ENCODE measurements around the gene STK24. TPM values are rescaled to one million over a fixed set of nuclear protein-coding genes. Genes with fewer than 3 reads are reported as not detected.
"Not testable (repeated sequence)": the region's sequence is repeated elsewhere in the genome, so short reads cannot be mapped to it uniquely, and the experiment has no call there.

Gene STK24
- total RNA-seq, 5 donors from 2014 or later (not counting 1 experiment from before 2014, with no cell fraction given), result 92.1 to 143 (median 113) TPM

DNA sequence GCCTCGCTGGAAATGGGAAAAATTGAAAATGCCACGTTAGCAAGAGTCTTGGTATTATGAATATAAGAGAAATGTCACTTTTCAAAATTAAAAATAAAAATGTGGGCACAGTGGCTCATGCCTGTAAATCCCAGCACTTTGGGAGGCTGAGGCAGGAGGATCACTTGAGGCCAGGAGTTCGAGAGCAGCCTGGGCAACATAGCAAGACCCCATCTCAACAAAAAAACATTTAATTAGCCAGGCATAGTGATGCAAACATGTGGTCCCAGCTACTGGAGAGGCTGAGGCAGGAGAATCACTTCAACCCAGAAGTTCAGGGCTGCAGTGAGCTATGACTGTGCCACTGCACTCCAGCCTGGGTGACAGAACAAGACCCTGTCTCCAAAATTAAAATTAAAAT, 163.6 kb downstream of the STK24 start:
- H3K4me1 ChIP-seq (ENCODE audit: control insufficient read depth in 1 of 2, extremely low read depth in 1 of 2, insufficient read depth in 2 of 2, low read length in 2 of 2), result peaks cover 3 to 12% of the 10 kb centered on the region in 2 experiments
- H3K27ac ChIP-seq (ENCODE audit: low read length); H3K27ac Mint-ChIP-seq; ATAC-seq (replicated peaks in 1 of 4); POLR2A ChIA-PET; H3K4me3 ChIP-seq (ENCODE audit: control insufficient read depth in 1 of 2, extremely low read depth in 1 of 2, low read length in 1 of 2); H3K9me3 ChIP-seq; CTCF ChIA-PET; H3K9me3 Mint-ChIP-seq; DNase-seq; H3K4me3 Mint-ChIP-seq; H3K36me3 Mint-ChIP-seq; H3K36me3 ChIP-seq (ENCODE audit: control insufficient read depth in 2 of 2, extremely low read depth in 1 of 2, insufficient read depth in 1 of 2, low read length in 1 of 2): not testable (repeated sequence)
- peaks cover 5 to 11% of the 10 kb centered on the region in 2 donors for H3K27me3 Mint-ChIP-seq
- WGBS (ENCODE audit: insufficient coverage), result 60% methylated on average over 1 of the region's 3 CpGs
- peaks cover 0 to 20% of the 10 kb centered on the region in 2 experiments for H3K27me3 ChIP-seq (replicated peaks in 1 of 2; ENCODE audit: control insufficient read depth in 2 of 2, extremely low read depth in 1 of 2, insufficient read depth in 2 of 2, low read length in 1 of 2)
- peaks cover 9 to 23% (median 14%) of the 10 kb centered on the region in 3 donors for H3K4me1 Mint-ChIP-seq

DNA sequence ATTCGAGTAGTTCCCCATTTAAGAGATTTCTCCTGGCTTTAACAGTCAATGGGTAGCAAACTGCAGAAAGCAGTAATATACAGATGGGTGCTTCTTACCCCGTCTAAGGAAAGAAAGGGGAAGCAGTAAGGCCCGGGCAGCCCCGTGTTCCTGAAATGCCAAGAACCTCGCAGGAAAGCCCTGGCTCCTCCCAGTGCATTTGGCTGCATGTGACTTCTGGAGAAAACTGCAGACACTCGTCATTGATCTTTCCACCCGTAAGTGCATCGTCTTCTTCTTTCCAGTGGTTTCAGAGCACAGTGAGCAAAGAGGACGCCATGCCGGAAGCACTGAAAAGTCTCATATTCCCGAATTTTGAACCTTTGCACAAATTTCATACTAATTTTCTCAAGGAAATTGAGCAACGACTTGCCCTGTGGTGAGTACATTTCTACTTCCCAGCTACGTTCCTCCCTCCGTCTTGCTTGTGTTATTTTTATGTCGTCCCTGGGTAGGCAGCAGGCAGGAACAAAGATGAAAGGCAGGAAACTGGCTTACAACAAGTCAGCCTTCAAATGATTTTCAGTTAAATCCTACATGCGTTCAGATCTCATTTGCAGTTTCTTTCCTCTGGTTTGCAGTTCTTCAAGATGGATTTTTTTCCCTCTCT, 165.2 kb downstream of the STK24 start:
- peak; percentile 58 to 77 (median 74) for ATAC-seq (replicated peaks in 1 of 4)
- peaks cover 9 to 23% (median 14%) of the 10 kb centered on the region in 3 donors for H3K4me1 Mint-ChIP-seq
- WGBS (ENCODE audit: insufficient coverage), result 12% methylated on average over 11 of the region's 16 CpGs

GRCh38 chr13:98411013-98411412, 165.9 kb downstream of the STK24 start:
- DNase-seq (no peak), ATAC-seq (replicated peaks in 1 of 4) (no peak)
- peaks cover 0 to 20% of the 10 kb centered on the region in 2 experiments for H3K27me3 ChIP-seq (replicated peaks in 1 of 2; ENCODE audit: control insufficient read depth in 2 of 2, extremely low read depth in 1 of 2, insufficient read depth in 2 of 2, low read length in 1 of 2)
- WGBS (ENCODE audit: insufficient coverage), result 100% methylated on average over 2 of the region's 5 CpGs
- H3K27ac Mint-ChIP-seq, result no peak overlapping the region
- no peaks in the 10 kb centered on the region for H3K9me3 ChIP-seq
- ChIA-PET POLR2A (no interaction called here), CTCF (no interaction called here)
- H3K4me3 ChIP-seq (ENCODE audit: control insufficient read depth in 1 of 2, extremely low read depth in 1 of 2, low read length in 1 of 2), result no peak overlapping the region
- H3K4me1 ChIP-seq (ENCODE audit: control insufficient read depth in 1 of 2, extremely low read depth in 1 of 2, insufficient read depth in 2 of 2, low read length in 2 of 2), result peaks cover 3 to 12% of the 10 kb centered on the region in 2 experiments
- no peaks in the 10 kb centered on the region for H3K36me3 Mint-ChIP-seq
- peak overlapping the region in 2 of 3 donors; percentile 41 to 76 for H3K4me3 Mint-ChIP-seq
- no peak overlapping the region for H3K27ac ChIP-seq (ENCODE audit: low read length)
- peaks cover 0 to 9% of the 10 kb centered on the region in 2 donors for H3K27me3 Mint-ChIP-seq
- no peaks in the 10 kb centered on the region for H3K9me3 Mint-ChIP-seq
- H3K4me1 Mint-ChIP-seq, result peaks cover 9 to 23% (median 14%) of the 10 kb centered on the region in 3 donors
- H3K36me3 ChIP-seq (ENCODE audit: control insufficient read depth in 2 of 2, extremely low read depth in 1 of 2, insufficient read depth in 1 of 2, low read length in 1 of 2), result no peaks in the 10 kb centered on the region

More for the DNA sequence above, 165.2 kb downstream of the STK24 start:
- peaks cover 0 to under 1% (median under 1%) of the 10 kb centered on the region in 3 donors for H3K9me3 Mint-ChIP-seq
- H3K36me3 ChIP-seq (ENCODE audit: control insufficient read depth in 2 of 2, extremely low read depth in 1 of 2, insufficient read depth in 1 of 2, low read length in 1 of 2), result no peaks in the 10 kb centered on the region
- H3K9me3 ChIP-seq, result no peaks in the 10 kb centered on the region
- H3K27me3 Mint-ChIP-seq, result peaks cover under 1 to 9% of the 10 kb centered on the region in 2 donors
- peak overlapping the region in 1 of 2 donors; percentile 18 for H3K27ac Mint-ChIP-seq
- H3K27ac ChIP-seq (ENCODE audit: low read length), result no peak overlapping the region
- H3K4me3 ChIP-seq (ENCODE audit: control insufficient read depth in 1 of 2, extremely low read depth in 1 of 2, low read length in 1 of 2), result peak overlapping the region; percentile 28 to 52
- DNase-seq, result peak in 3 of 35 experiments; percentile 4 to 20 (median 8)
- CTCF ChIA-PET, result no interaction called here
- H3K4me1 ChIP-seq (ENCODE audit: control insufficient read depth in 1 of 2, extremely low read depth in 1 of 2, insufficient read depth in 2 of 2, low read length in 2 of 2), result peaks cover 3 to 12% of the 10 kb centered on the region in 2 experiments
- H3K27me3 ChIP-seq (replicated peaks in 1 of 2; ENCODE audit: control insufficient read depth in 2 of 2, extremely low read depth in 1 of 2, insufficient read depth in 2 of 2, low read length in 1 of 2), result peaks cover 0 to 20% of the 10 kb centered on the region in 2 experiments
- H3K4me3 Mint-ChIP-seq, result peak overlapping the region; percentile 67 to 76 (median 69)
- POLR2A ChIA-PET, result interaction anchor here in 1 of 2 donors (0.6 kb wide), 1 partner anchor 1204 kb away, joined by 7 read pairs; no protein-coding TSS in a partner anchor
- no peaks in the 10 kb centered on the region for H3K36me3 Mint-ChIP-seq

- peak overlapping the region in 1 of 3 donors; percentile 76 for H3K4me3 Mint-ChIP-seq
- peaks cover 9 to 23% (median 14%) of the 10 kb centered on the region in 3 donors for H3K4me1 Mint-ChIP-seq
- H3K9me3 Mint-ChIP-seq, result no peaks in the 10 kb centered on the region
- 71% methylated on average over 8 of the region's 11 CpGs for WGBS (ENCODE audit: insufficient coverage)
- no peak overlapping the region for H3K27ac ChIP-seq (ENCODE audit: low read length)
- ChIA-PET POLR2A (no interaction called here), CTCF (no interaction called here)
- H3K27ac Mint-ChIP-seq, result no peak overlapping the region
- H3K4me3 ChIP-seq (ENCODE audit: control insufficient read depth in 1 of 2, extremely low read depth in 1 of 2, low read length in 1 of 2), result no peak overlapping the region
- no peak for ATAC-seq (replicated peaks in 1 of 4)
- no peaks in the 10 kb centered on the region for H3K9me3 ChIP-seq
- H3K27me3 ChIP-seq (replicated peaks in 1 of 2; ENCODE audit: control insufficient read depth in 2 of 2, extremely low read depth in 1 of 2, insufficient read depth in 2 of 2, low read length in 1 of 2), result peaks cover 0 to 20% of the 10 kb centered on the region in 2 experiments
- no peaks in the 10 kb centered on the region for H3K36me3 ChIP-seq (ENCODE audit: control insufficient read depth in 2 of 2, extremely low read depth in 1 of 2, insufficient read depth in 1 of 2, low read length in 1 of 2)
- H3K27me3 Mint-ChIP-seq, result peaks cover 0 to 9% of the 10 kb centered on the region in 2 donors
- H3K4me1 ChIP-seq (ENCODE audit: control insufficient read depth in 1 of 2, extremely low read depth in 1 of 2, insufficient read depth in 2 of 2, low read length in 2 of 2), result peaks cover 3 to 12% of the 10 kb centered on the region in 2 experiments
- no peak for DNase-seq
- no peaks in the 10 kb centered on the region for H3K36me3 Mint-ChIP-seq
These were observed 166.3 kb downstream of the STK24 start for GRCh38 chr13:98410612-98411011.

DNA sequence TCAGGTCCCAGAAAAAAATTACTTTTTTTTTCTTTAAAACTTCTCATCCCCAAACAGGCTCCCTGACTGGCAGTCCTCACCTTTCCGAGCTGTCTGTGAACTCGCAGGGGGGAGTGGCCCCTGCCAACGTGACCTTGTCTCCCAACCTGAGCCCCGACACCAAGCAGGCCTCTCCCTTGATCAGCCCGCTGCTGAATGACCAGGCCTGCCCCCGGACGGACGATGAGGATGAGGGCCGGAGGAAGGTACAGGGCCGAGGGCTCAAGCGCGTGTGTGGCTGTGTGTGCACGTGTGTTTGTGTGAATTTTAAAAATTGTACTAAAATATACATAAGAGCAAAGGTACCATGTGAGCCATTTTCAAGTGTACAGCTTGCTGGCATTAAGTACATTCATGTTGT, 167.6 kb downstream of the STK24 start:
- H3K27me3 Mint-ChIP-seq, result peaks cover 0 to 11% of the 10 kb centered on the region in 2 donors
- no peaks in the 10 kb centered on the region for H3K9me3 Mint-ChIP-seq
- CTCF ChIA-PET, result no interaction called here

DNA sequence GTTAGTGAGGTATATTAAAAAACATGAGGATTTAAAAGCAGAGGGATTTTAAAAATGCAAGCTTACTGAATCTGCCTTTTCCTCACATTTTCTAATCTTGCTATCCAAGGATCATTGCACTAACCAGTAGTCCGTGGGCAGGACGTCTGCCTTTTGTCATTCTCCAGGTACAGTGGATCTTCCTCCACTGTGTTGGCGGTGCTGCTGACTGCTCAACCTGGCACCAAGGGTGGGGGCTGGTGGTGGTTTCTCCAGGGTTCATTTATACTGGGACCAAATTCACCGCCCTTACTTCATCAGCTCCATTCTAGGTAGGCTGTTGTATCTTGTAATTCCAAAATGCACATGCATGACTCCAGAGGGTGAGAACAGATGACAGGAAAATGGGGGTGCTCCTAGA, 169.3 kb downstream of the STK24 start:
- DNase-seq, result no peak
- H3K27ac Mint-ChIP-seq, result no peak overlapping the region
- ChIA-PET POLR2A (no interaction called here), CTCF (interaction anchor here in 1 of 2 donors (0.6 kb wide), 1 partner anchor 83 kb away, joined by 4 read pairs; no protein-coding TSS in a partner anchor)
- no peaks in the 10 kb centered on the region for H3K36me3 Mint-ChIP-seq
- no peak overlapping the region for H3K27ac ChIP-seq (ENCODE audit: low read length)
- no peak for ATAC-seq (replicated peaks in 1 of 4)
- H3K4me1 ChIP-seq (ENCODE audit: control insufficient read depth in 1 of 2, extremely low read depth in 1 of 2, insufficient read depth in 2 of 2, low read length in 2 of 2), result peaks cover 3 to 12% of the 10 kb centered on the region in 2 experiments
- H3K4me3 ChIP-seq (ENCODE audit: control insufficient read depth in 1 of 2, extremely low read depth in 1 of 2, low read length in 1 of 2), result no peak overlapping the region
- no peaks in the 10 kb centered on the region for H3K9me3 Mint-ChIP-seq
- no CpG with 5 or more reads among the region's 4 CpGs for WGBS (ENCODE audit: insufficient coverage)
- no peaks in the 10 kb centered on the region for H3K36me3 ChIP-seq (ENCODE audit: control insufficient read depth in 2 of 2, extremely low read depth in 1 of 2, insufficient read depth in 1 of 2, low read length in 1 of 2)
- peaks cover 0 to 11% of the 10 kb centered on the region in 2 donors for H3K27me3 Mint-ChIP-seq
- no peaks in the 10 kb centered on the region for H3K9me3 ChIP-seq
- H3K27me3 ChIP-seq (replicated peaks in 1 of 2; ENCODE audit: control insufficient read depth in 2 of 2, extremely low read depth in 1 of 2, insufficient read depth in 2 of 2, low read length in 1 of 2), result peaks cover 0 to 22% of the 10 kb centered on the region in 2 experiments
- peaks cover 9 to 21% (median 13%) of the 10 kb centered on the region in 3 donors for H3K4me1 Mint-ChIP-seq
- H3K4me3 Mint-ChIP-seq, result no peak overlapping the region

More for the DNA sequence above, 167.6 kb downstream of the STK24 start:
- Histone ChIP-seq H3K9me3 (no peaks in the 10 kb centered on the region), H3K36me3 (ENCODE audit: control insufficient read depth in 2 of 2, extremely low read depth in 1 of 2, insufficient read depth in 1 of 2, low read length in 1 of 2) (no peaks in the 10 kb centered on the region), H3K4me1 (ENCODE audit: control insufficient read depth in 1 of 2, extremely low read depth in 1 of 2, insufficient read depth in 2 of 2, low read length in 2 of 2) (peaks cover 3 to 12% of the 10 kb centered on the region in 2 experiments), H3K27me3 (replicated peaks in 1 of 2; ENCODE audit: control insufficient read depth in 2 of 2, extremely low read depth in 1 of 2, insufficient read depth in 2 of 2, low read length in 1 of 2) (peaks cover 0 to 22% of the 10 kb centered on the region in 2 experiments), H3K4me3 (ENCODE audit: control insufficient read depth in 1 of 2, extremely low read depth in 1 of 2, low read length in 1 of 2) (no peak overlapping the region), H3K27ac (ENCODE audit: low read length) (no peak overlapping the region)
- DNase-seq (no peak), ATAC-seq (replicated peaks in 1 of 4) (no peak)
- H3K4me3 Mint-ChIP-seq, result no peak overlapping the region
- peaks cover 9 to 23% (median 14%) of the 10 kb centered on the region in 3 donors for H3K4me1 Mint-ChIP-seq
- 79% methylated on average over 3 of the region's 13 CpGs for WGBS (ENCODE audit: insufficient coverage)
- no peak overlapping the region for H3K27ac Mint-ChIP-seq
- POLR2A ChIA-PET, result no interaction called here
- no peaks in the 10 kb centered on the region for H3K36me3 Mint-ChIP-seq
